HG02885 (cell line): Measurements from ENCODE around the gene CCDC106.

Experiments
- ATAC-seq: cut with Tn5 transposase; IDR thresholded peaks from one replicate; pipeline ENCODE4 v1.9.1; 2021; ENCODE audit warnings: mild to moderate bottlenecking; ENCODE audit not compliant: unreplicated experiment, poor library complexity

The CCDC106 gene

GRCh38 chr19:55666343-55667005 is 18.5 kb downstream of the CCDC106 start:
- ATAC-seq, result no peak

GRCh38 chr19:55667006-55667381 is 19.0 kb downstream of the CCDC106 start:
- no peak for ATAC-seq

GRCh38 chr19:55667511-55667910 is 19.5 kb downstream of the CCDC106 start:
- no peak for ATAC-seq

- ATAC-seq, result no peak
Observed at GRCh38 chr19:55667958-55668357, 19.9 kb downstream of the CCDC106 start.

- no peak for ATAC-seq
Observed at GRCh38 chr19:55668603-55669348, 20.8 kb downstream of the CCDC106 start.

- ATAC-seq, result no peak
Observed at GRCh38 chr19:55669418-55670279, 21.6 kb downstream of the CCDC106 start.

- ATAC-seq, result no peak
Observed at GRCh38 chr19:55670280-55671053, 22.5 kb downstream of the CCDC106 start.

GRCh38 chr19:55671054-55671378 is 23.0 kb downstream of the CCDC106 start:
- no peak for ATAC-seq

GRCh38 chr19:55672418-55672817 is 24.4 kb downstream of the CCDC106 start:
- no peak for ATAC-seq

- ATAC-seq, result no peak
Observed at GRCh38 chr19:55673465-55673864, 25.5 kb downstream of the CCDC106 start.

GRCh38 chr19:55673889-55674288 is 25.9 kb downstream of the CCDC106 start:
- ATAC-seq, result no peak

- no peak for ATAC-seq
Observed at GRCh38 chr19:55674459-55674840, 26.4 kb downstream of the CCDC106 start.

- peak; percentile 72 for ATAC-seq
Observed at GRCh38 chr19:55674841-55675660, 27.0 kb downstream of the CCDC106 start, which contains the start of gene EPN1. Gene EPN1, plus strand, starts transcription at chr19:55675226. Its CDS starts 3,402 bp downstream, at chr19:55678628.

- no peak for ATAC-seq
Observed at GRCh38 chr19:55675661-55676354, 27.8 kb downstream of the CCDC106 start.

- no peak for ATAC-seq
Observed at GRCh38 chr19:55676383-55676782, 28.4 kb downstream of the CCDC106 start.

- ATAC-seq, result no peak
Observed at GRCh38 chr19:55676889-55677505, 29.0 kb downstream of the CCDC106 start.

GRCh38 chr19:55677572-55678028 is 29.6 kb downstream of the CCDC106 start:
- no peak for ATAC-seq

- ATAC-seq, result peak; percentile 74
Observed at GRCh38 chr19:55678121-55678671, 30.2 kb downstream of the CCDC106 start.
